Pancreas (tissue), 10 donors: ENCODE data around the gene GPR87. TPM values are rescaled to one million over a fixed set of nuclear protein-coding genes. Genes with fewer than 3 reads are reported as not detected.

Experiments
- ATAC-seq, 4 donors: fragments of 200-7000 bp; cut with Tn5 transposase; one replicate each; pipeline versions ENCODE4 v1.8.0 to v1.9.1; 2020; ENCODE audit warnings: mild to moderate bottlenecking in 4 of 4, moderate library complexity in 4 of 4
- DNase-seq, 6 donors: peaks; one replicate each; pipeline ENCODE4 v3.0.0-alpha.2; 2020
- FAIRE-seq: peaks from 2 replicates; lab custom pipeline; 2012; peaks lifted over from hg19 to GRCh38; lab: Jason Lieb, UNC
- H3K27ac ChIP-seq, 4 donors: fragments of 200-600 bp; sonication (generic); 1 replicate in 3 of 4; 2 replicates in 1 of 4; pipeline versions ENCODE4 v1.5.0 to v1.8.0; 2020
- H3K27me3 ChIP-seq, 4 donors: fragments of 200-600 bp; one replicate each; pipeline ENCODE4 v1.8.0; 2021
- H3K36me3 ChIP-seq, 3 donors: fragments of 200-600 bp; sonication (generic) in 1 of 3; one replicate each; pipeline versions ENCODE4 v1.5.0 to v1.8.0; 2020 to 2021
- H3K4me1 ChIP-seq, 3 donors: fragments of 200-600 bp; one replicate each; pipeline ENCODE4 v1.8.0; 2021
- H3K4me3 ChIP-seq, 4 donors: fragments of 200-600 bp; sonication (generic) in 2 of 4; one replicate each; pipeline versions ENCODE4 v1.5.0 to v1.8.0; 2020 to 2021
- H3K9me3 ChIP-seq, 4 donors: fragments of 200-600 bp; one replicate each; pipeline ENCODE4 v1.8.0; 2021
- WGBS, 2 donors: extraction: QIAGEN DNeasy Blood & Tissue Kit; methylation state at CpG; one replicate each; pipeline ENCODE4 v1.1.7; 2013; 5-methylcytosine and 5-hydroxymethylcytosine counted together
- intact Hi-C, 3 donors: fragments of 100-400 bp; cut with DNase I; formaldehyde crosslinking; loops; one replicate each; pipeline versions ENCODE4 v1.11.1 to v1.14.2; 2022
- polyA plus RNA-seq, 2 donors: library from polyadenylated mRNA; stranded (reverse); fragments of 200-250 nt; gene quantifications; one replicate each; pipeline ENCODE4 v1.2.3, GENCODE V29; 2013
- total RNA-seq, 6 donors: library from RNA; stranded (reverse); fragmentation: NEBNext Ultra II Directional in 4 of 6; extraction: Animal tissue kit (Norgen Biotek cat#: 25700) in 4 of 6; gene quantifications; one replicate each; pipeline versions ENCODE4 v1.2.1 to v1.2.4, GENCODE V29; 2021 to 2023
- TF ChIP-seq, protein P1 (sequence below), 4 donors: fragments of 200-600 bp; sonication (generic) in 3 of 4; IDR thresholded peaks; one replicate each; pipeline versions ENCODE4 v1.5.0 to v1.8.0; 2021; ENCODE audit warnings: antibody characterized with exemption in 4 of 4
- donor health status: healthy with polysubstance abuse.
- donor health status: DM: no; HTN: no; CAD: no; lungs with moderate emphysema.
- donor health status: DM: no; HTN: no; CAD: no.
- donor health status: control.
- donor health status: control.
- donor health status: Bipolar disorder and iron deficiency.
- donor health status: DM: yes; HTN: yes; CAD: no.
- donor health status: DM: no; HTN: no; CAD: no.
- donor health status: DM: no; HTN: no; CAD: no.
- donor health status: DM: yes; HTN: yes; CAD: no.

GPR87 gene
- total and polyA plus RNA-seq, 8 donors, result not detected

DNA sequence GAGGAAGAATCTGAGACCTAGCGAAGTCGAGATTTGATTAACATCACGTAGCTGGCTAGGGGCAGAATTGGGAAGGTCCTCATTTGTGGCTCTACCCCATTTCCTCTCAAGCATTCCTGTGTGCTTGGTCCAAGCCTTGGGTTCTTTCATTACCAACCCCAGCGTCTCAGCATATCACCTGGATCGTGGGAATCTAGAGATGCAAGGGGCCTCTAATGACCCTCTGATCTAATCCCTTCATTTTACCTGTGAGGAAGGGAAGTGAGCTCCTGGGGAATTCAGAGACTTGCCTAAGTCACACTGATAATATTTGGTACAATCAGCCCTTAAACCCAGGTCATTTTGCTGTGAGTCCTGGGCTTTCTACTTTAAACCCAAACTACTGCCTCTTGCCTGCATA is 2.0 kb downstream of the GPR87 start:
- intact Hi-C loops, result no loop called here
- H3K4me1 ChIP-seq, result no peaks in the 10 kb centered on the region
- WGBS, 2 donors, result 91 to 95% methylated on average over 5 of the region's 5 CpGs
- H3K36me3 ChIP-seq, result no peaks in the 10 kb centered on the region
- TF ChIP-seq, protein P1, sequence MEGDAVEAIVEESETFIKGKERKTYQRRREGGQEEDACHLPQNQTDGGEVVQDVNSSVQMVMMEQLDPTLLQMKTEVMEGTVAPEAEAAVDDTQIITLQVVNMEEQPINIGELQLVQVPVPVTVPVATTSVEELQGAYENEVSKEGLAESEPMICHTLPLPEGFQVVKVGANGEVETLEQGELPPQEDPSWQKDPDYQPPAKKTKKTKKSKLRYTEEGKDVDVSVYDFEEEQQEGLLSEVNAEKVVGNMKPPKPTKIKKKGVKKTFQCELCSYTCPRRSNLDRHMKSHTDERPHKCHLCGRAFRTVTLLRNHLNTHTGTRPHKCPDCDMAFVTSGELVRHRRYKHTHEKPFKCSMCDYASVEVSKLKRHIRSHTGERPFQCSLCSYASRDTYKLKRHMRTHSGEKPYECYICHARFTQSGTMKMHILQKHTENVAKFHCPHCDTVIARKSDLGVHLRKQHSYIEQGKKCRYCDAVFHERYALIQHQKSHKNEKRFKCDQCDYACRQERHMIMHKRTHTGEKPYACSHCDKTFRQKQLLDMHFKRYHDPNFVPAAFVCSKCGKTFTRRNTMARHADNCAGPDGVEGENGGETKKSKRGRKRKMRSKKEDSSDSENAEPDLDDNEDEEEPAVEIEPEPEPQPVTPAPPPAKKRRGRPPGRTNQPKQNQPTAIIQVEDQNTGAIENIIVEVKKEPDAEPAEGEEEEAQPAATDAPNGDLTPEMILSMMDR (IDR thresholded peaks at IDR 0.05), result no peak
- FAIRE-seq (no peak), ATAC-seq (no peak), DNase-seq (no peak)
- H3K27me3 ChIP-seq, result no peaks in the 10 kb centered on the region
- no peaks in the 10 kb centered on the region for H3K9me3 ChIP-seq
- no peak overlapping the region for H3K4me3 ChIP-seq
- no peak overlapping the region for H3K27ac ChIP-seq

DNA sequence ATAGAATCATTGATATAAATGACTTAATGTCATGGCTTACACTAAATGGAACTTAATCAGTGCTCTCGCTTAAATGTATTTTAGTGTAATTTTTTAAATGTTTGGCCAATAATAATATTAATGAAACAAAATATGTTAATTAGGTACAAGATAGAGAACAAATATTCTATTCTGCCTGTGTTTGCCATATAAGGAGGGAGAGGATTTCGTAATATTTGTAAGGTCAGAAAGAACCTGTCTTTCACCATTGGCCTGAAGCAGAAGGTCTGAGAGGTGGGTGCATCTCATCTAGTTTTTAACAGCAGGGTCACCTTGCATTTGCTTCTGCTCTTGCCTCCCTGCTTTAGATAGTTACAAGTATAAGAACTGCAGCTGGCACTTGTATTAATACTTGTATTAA is 2.5 kb downstream of the GPR87 start:
- Histone ChIP-seq H3K27me3 (no peaks in the 10 kb centered on the region), H3K4me1 (no peaks in the 10 kb centered on the region), H3K9me3 (no peaks in the 10 kb centered on the region), H3K4me3 (no peak overlapping the region), H3K27ac (no peak overlapping the region), H3K36me3 (no peaks in the 10 kb centered on the region)
- DNase-seq (no peak), ATAC-seq (no peak), FAIRE-seq (no peak)
- TF ChIP-seq, protein P1 (IDR thresholded peaks at IDR 0.05), result no peak
- intact Hi-C loops, result no loop called here
- WGBS, 2 donors, result 80 to 93% methylated on average over 2 of the region's 2 CpGs

DNA sequence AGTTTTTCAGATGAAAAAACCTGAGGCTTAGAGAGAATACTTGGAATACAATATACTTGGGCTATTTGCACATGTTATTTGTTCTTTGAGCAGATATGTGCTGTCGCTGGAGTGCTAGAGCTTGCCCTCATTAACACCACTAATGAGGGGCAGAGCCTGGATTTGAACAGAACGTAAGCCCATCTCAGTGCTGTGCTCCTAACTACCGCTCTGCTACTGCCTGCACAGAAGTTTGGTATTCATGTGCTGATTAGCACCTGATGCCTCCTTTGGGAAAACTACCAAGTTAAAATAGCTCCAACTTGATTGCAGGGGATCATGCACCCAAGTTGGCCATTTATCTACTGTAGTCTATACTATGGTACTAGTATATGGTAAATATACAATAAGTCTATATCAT is 3.6 kb downstream of the GPR87 start:
- intact Hi-C loops, result no loop called here
- DNase-seq (no peak), ATAC-seq (no peak), FAIRE-seq (no peak)
- no peak overlapping the region for H3K4me3 ChIP-seq
- TF ChIP-seq, protein P1 (IDR thresholded peaks at IDR 0.05), result no peak
- no peak overlapping the region for H3K27ac ChIP-seq
- no peaks in the 10 kb centered on the region for H3K9me3 ChIP-seq
- no peaks in the 10 kb centered on the region for H3K36me3 ChIP-seq
- 52 to 63% methylated on average over 3 of the region's 3 CpGs for WGBS, 2 donors
- H3K27me3 ChIP-seq, result no peaks in the 10 kb centered on the region
- no peaks in the 10 kb centered on the region for H3K4me1 ChIP-seq

DNA sequence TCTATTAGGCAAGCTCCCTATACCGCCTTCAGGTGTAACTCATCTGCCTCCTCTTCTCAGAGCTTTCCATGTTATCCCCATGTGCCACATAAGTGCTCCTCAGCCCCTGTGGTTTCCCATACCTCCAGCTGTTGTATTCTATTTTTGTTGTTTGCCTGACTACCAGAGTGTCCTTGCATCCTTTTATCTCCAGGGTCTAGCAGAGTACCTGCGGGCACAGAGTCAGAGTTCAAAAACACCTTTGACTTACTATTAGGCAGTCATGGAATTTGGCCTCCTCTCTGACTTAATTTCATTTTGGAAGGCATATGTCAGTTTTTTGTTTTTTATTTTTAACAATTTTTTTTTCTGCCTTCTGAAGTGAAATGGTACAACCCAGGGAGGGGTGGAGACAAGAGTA is 7.1 kb downstream of the GPR87 start:
- no peak for DNase-seq
- intact Hi-C loops, result no loop called here
- Histone ChIP-seq H3K4me3 (no peak overlapping the region), H3K4me1 (no peaks in the 10 kb centered on the region), H3K9me3 (no peaks in the 10 kb centered on the region), H3K27me3 (no peaks in the 10 kb centered on the region), H3K27ac (no peak overlapping the region), H3K36me3 (no peaks in the 10 kb centered on the region)
- 94 to 98% methylated on average over 2 of the region's 2 CpGs for WGBS, 2 donors
- TF ChIP-seq, protein P1 (IDR thresholded peaks at IDR 0.05), result no peak
- no peak for FAIRE-seq
- no peak for ATAC-seq

DNA sequence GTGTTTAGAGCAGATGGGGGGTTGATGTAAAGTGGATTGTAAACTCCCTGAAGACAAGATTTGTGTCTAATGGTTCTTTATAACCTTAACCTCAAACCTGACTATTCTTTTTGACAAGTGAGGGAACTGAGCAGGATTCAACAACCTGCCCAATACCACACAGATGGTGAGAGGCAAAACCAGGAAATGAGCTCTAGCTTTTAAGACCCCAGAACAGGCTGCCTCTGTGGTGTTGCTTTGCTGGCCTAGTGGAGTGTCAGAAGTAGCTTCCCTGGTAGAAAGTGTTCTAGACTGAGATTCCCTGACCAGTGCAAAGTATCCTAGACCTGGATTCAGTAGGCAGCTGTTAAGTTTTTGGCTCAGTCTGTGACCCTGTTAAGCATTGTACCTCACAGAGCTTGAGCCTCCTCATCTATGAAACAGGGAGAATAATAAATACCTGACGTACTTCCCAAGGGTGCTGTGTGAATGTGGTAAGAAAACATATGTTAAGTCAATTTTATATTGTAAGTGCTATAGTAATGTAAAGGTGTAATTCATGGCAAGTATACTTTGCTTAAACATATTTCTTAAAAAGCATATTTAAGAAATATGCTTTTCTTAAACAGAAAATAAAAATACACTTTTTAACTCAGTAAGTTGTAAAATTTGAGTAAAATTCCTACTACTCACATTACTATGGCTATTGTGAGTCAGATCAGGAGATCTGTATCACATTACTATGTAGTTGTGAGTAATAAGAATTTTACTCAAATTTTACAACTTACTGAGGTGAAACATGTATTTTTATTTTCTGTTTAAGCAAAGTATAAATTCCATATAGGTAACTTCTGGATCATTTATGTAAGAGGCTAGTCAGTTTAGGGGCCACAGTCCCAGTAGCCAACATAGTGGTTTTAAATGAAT is 8.8 kb downstream of the GPR87 start:
- FAIRE-seq (no peak), ATAC-seq (no peak), DNase-seq (no peak)
- WGBS, 2 donors, result 83 to 94% methylated on average over 1 of the region's 1 CpG
- Histone ChIP-seq H3K27ac (no peak overlapping the region), H3K27me3 (no peaks in the 10 kb centered on the region), H3K4me3 (no peak overlapping the region), H3K36me3 (no peaks in the 10 kb centered on the region), H3K9me3 (no peaks in the 10 kb centered on the region), H3K4me1 (no peaks in the 10 kb centered on the region)
- intact Hi-C loops, result no loop called here
- TF ChIP-seq, protein P1 (IDR thresholded peaks at IDR 0.05), result no peak
